HepG2 (cell line): ENCODE measurements around the gene PPP4R3A. TPM values are rescaled to one million over a fixed set of nuclear protein-coding genes. Genes with fewer than 3 reads are reported as not detected.

ENCODE experiments used
- ARID2 ChIP-seq: sonication (generic); formaldehyde crosslinking; IDR thresholded peaks from 2 replicates; pipeline ENCODE4 v1.8.1; 2022; ENCODE audit warnings: mild to moderate bottlenecking, missing genetic modification reagents, borderline replicate concordance
- ARNT2 ChIP-seq: sonication (generic); formaldehyde crosslinking; IDR thresholded peaks from 2 replicates; pipeline ENCODE4 v1.8.0; 2022; ENCODE audit warnings: mild to moderate bottlenecking, low read depth, missing genetic modification reagents, moderate library complexity
- ASH2L ChIP-seq: fragments of 300-600, 200-600 bp; sonication (generic); IDR thresholded peaks from 2 replicates; pipeline ENCODE4 v1.7.0; 2017; ENCODE audit warnings: low read depth, mild to moderate bottlenecking, moderate library complexity, mixed read lengths, low read length; ENCODE audit not compliant: insufficient read length
- FIP1L1 ChIP-seq: fragments of 200-400 bp; formaldehyde crosslinking; IDR thresholded peaks from 2 replicates; pipeline ENCODE4 v1.6.1; 2018; ENCODE audit warnings: low read depth, mild to moderate bottlenecking, low read length, moderate library complexity, borderline replicate concordance; ENCODE audit not compliant: insufficient read depth
- IRF2 ChIP-seq: IDR thresholded peaks from 2 replicates; pipeline ENCODE4 v1.6.1; 2018; ENCODE audit warnings: missing genetic modification reagents, missing compliant biosample characterization
- RELA ChIP-seq: sonication (generic); formaldehyde crosslinking; IDR thresholded peaks from 2 replicates; pipeline ENCODE4 v1.4.0; 2020; ENCODE audit warnings: missing genetic modification reagents
- RFXAP ChIP-seq: sonication (generic); formaldehyde crosslinking; IDR thresholded peaks from 2 replicates; pipeline ENCODE4 v1.4.0; 2020; ENCODE audit warnings: missing genetic modification reagents, borderline replicate concordance
- SCMH1 ChIP-seq: sonication (generic); formaldehyde crosslinking; IDR thresholded peaks from 2 replicates; pipeline ENCODE4 v1.9.0; 2021; ENCODE audit warnings: missing genetic modification reagents, mild to moderate bottlenecking, borderline replicate concordance
- SOX5 ChIP-seq: IDR thresholded peaks from 2 replicates; pipeline ENCODE4 v1.6.1; 2016; ENCODE audit warnings: borderline replicate concordance
- SRF ChIP-seq: IDR thresholded peaks from 2 replicates; pipeline ENCODE4 v1.6.1; 2011; ENCODE audit warnings: mild to moderate bottlenecking, low read depth, low read length, moderate library complexity
- TP53 ChIP-seq: sonication (generic); formaldehyde crosslinking; conservative IDR thresholded peaks from 2 replicates; pipeline ENCODE4 v1.4.0; 2020; ENCODE audit warnings: missing genetic modification reagents
- ZFYVE20 ChIP-seq: sonication (generic); formaldehyde crosslinking; IDR thresholded peaks from 2 replicates; pipeline ENCODE4 v1.8.0; 2023; ENCODE audit warnings: low read depth, mild to moderate bottlenecking, moderate library complexity, missing genetic modification reagents, borderline replicate concordance
- ZKSCAN5 ChIP-seq: sonication (generic); formaldehyde crosslinking; IDR thresholded peaks from 2 replicates; pipeline ENCODE4 v1.5.1; 2020; ENCODE audit warnings: mild to moderate bottlenecking, missing genetic modification reagents
- ZNF326 ChIP-seq: sonication (generic); formaldehyde crosslinking; IDR thresholded peaks from 2 replicates; pipeline ENCODE4 v1.4.0; 2020; ENCODE audit warnings: missing genetic modification reagents, borderline replicate concordance
- ZNF430 ChIP-seq: sonication (generic); formaldehyde crosslinking; IDR thresholded peaks from 2 replicates; pipeline ENCODE4 v1.9.0; 2021; ENCODE audit warnings: mild to moderate bottlenecking, missing genetic modification reagents
- ZNF569 ChIP-seq: sonication (generic); formaldehyde crosslinking; IDR thresholded peaks from 2 replicates; pipeline ENCODE4 v1.5.0; 2020; ENCODE audit warnings: mild to moderate bottlenecking, missing genetic modification reagents, moderate library complexity, borderline replicate concordance
- ZNF678 ChIP-seq: sonication (generic); formaldehyde crosslinking; IDR thresholded peaks from 2 replicates; pipeline ENCODE4 v1.4.0; 2020; ENCODE audit warnings: mild to moderate bottlenecking, missing genetic modification reagents
- ZNF713 ChIP-seq: sonication (generic); formaldehyde crosslinking; IDR thresholded peaks from 2 replicates; pipeline ENCODE4 v1.4.0; 2020; ENCODE audit warnings: mild to moderate bottlenecking, missing genetic modification reagents
- ZNF790 ChIP-seq: sonication (generic); formaldehyde crosslinking; IDR thresholded peaks from 2 replicates; pipeline ENCODE4 v1.8.0; 2022; ENCODE audit warnings: missing genetic modification reagents, mild to moderate bottlenecking, borderline replicate concordance
- ZNF841 ChIP-seq: sonication (generic); formaldehyde crosslinking; IDR thresholded peaks from 2 replicates; pipeline ENCODE4 v1.8.1; 2023; ENCODE audit warnings: missing genetic modification reagents, borderline replicate concordance
- polyA plus RNA-seq, 8 experiments: library from polyadenylated mRNA; depleted of rRNA in 3 of 8; stranded (reverse) in 7 of 8; unstranded in 1 of 8; fragments of >200 nt; fragmentation: Illumina TruSeq in 4 of 8; extraction: Trizol in 4 of 8; gene quantifications; 2 replicates each; pipeline versions ENCODE4 v1.2.1 to v1.2.3, GENCODE V29; 2011 to 2016; ENCODE audit warnings: low read depth in 4 of 8, missing spikeins in 1 of 8, mixed read lengths in 1 of 8; ENCODE audit not compliant: insufficient read depth in 1 of 8
- total RNA-seq, 5 experiments: library from RNA; depleted of rRNA; stranded (reverse); fragments of >200 nt; fragmentation: Illumina TruSeq; extraction: Trizol; gene quantifications; 2 replicates each; pipeline ENCODE4 v1.2.3, GENCODE V29; 2016; ENCODE audit warnings: low read depth in 1 of 5
- TF ChIP-seq, protein P1 (sequence below): sonication (generic); formaldehyde crosslinking; IDR thresholded peaks from 2 replicates; pipeline ENCODE4 v1.9.0; 2021; ENCODE audit warnings: missing genetic modification reagents, mild to moderate bottlenecking, borderline replicate concordance
- TF ChIP-seq, protein P2 (sequence below): IDR thresholded peaks from 2 replicates; pipeline ENCODE4 v1.6.1; 2016; ENCODE audit warnings: missing compliant biosample characterization, missing genetic modification reagents, borderline replicate concordance
- TF ChIP-seq, protein P3 (sequence below): IDR thresholded peaks from 2 replicates; pipeline ENCODE4 v1.6.1; 2016; ENCODE audit warnings: low read depth, borderline replicate concordance

Gene PPP4R3A
- total and polyA plus RNA-seq, 2 of the 13 experiments (the other 11 are each of a cell fraction or from before 2014, with no cell fraction given): 22.5 to 57.4 TPM

DNA sequence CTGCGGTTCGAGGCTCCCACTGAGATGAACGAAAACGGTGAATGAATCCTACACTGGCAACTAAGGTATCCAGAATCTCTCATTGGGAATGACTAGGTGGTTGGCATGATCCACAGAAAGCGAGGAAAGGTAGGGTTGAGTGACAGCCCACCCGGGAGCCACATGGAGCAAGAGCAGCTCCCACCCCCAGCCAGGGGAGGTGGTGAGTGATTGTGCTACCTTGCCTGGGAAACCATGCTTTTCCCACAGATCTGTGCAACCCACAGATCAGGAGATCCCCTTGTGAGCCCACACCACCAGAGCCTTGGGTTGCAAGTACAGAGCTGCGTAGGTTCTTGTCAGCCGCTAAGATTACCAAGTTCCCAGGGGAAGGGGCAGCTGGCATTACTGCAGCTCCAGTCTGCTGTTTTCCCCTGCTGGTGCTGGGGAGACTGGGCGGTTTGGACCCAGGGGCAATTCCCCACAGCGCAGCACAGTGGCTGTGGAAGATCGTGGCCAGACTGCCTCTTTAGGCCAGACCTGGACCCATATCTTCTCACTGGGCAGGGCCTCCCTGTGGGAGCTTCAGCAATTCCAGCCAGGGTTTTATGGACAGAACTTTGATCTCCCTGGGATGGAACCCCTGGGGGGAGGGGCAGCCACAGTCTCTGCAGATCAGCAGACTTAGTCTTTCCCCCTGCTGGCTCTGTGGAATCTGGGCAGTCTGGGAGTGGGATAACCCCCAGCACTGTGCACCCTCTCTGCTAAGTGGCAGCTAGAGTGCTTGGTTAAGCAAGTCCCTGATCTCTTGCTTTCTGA, 44.6 kb upstream of the PPP4R3A start (continued):
- TF ChIP-seq, protein P1, sequence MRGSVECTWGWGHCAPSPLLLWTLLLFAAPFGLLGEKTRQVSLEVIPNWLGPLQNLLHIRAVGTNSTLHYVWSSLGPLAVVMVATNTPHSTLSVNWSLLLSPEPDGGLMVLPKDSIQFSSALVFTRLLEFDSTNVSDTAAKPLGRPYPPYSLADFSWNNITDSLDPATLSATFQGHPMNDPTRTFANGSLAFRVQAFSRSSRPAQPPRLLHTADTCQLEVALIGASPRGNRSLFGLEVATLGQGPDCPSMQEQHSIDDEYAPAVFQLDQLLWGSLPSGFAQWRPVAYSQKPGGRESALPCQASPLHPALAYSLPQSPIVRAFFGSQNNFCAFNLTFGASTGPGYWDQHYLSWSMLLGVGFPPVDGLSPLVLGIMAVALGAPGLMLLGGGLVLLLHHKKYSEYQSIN: no peak
- TF ChIP-seq ARID2 (CRISPR knock-in tag): no peak
- no peak for TF ChIP-seq ZNF326
- TF ChIP-seq RFXAP (CRISPR knock-in tag): no peak
- TF ChIP-seq ASH2L: peak; percentile 37
- no peak for TF ChIP-seq SRF
- TF ChIP-seq ARNT2: no peak
- no peak for TF ChIP-seq SCMH1 (CRISPR knock-in tag)
- no peak for TF ChIP-seq ZNF713
- peak; percentile 39; the same call in 1 of the 2 replicates for TF ChIP-seq IRF2 (CRISPR knock-in tag)
- no peak for TF ChIP-seq TP53 (CRISPR knock-in tag)
- TF ChIP-seq RELA: no peak
- TF ChIP-seq FIP1L1: no peak
- no peak for TF ChIP-seq ZNF430
- no peak for TF ChIP-seq ZKSCAN5
- TF ChIP-seq ZNF790 (CRISPR knock-in tag): no peak
- no peak for TF ChIP-seq ZFYVE20 (CRISPR knock-in tag)
- 0 out of 2 replicates have a peak, but pooled peaks have one; percentile 25 for TF ChIP-seq ZNF678 (CRISPR knock-in tag)
- TF ChIP-seq, protein P2, sequence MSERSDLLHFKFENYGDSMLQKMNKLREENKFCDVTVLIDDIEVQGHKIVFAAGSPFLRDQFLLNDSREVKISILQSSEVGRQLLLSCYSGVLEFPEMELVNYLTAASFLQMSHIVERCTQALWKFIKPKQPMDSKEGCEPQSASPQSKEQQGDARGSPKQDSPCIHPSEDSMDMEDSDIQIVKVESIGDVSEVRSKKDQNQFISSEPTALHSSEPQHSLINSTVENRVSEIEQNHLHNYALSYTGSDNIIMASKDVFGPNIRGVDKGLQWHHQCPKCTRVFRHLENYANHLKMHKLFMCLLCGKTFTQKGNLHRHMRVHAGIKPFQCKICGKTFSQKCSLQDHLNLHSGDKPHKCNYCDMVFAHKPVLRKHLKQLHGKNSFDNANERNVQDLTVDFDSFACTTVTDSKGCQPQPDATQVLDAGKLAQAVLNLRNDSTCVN (CRISPR knock-in tag): no peak
- no peak; the same call in 1 of the 2 replicates for TF ChIP-seq SOX5 (CRISPR knock-in tag)
- TF ChIP-seq ZNF569 (CRISPR knock-in tag): no peak
- no peak for TF ChIP-seq ZNF841
- TF ChIP-seq, protein P3, sequence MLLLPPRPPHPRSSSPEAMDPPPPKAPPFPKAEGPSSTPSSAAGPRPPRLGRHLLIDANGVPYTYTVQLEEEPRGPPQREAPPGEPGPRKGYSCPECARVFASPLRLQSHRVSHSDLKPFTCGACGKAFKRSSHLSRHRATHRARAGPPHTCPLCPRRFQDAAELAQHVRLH (CRISPR knock-in tag): no peak
